ENCODE measurements around the gene GORASP1.

The GORASP1 gene

GRCh38 chr3:39141171-39141995 is 34.0 kb upstream of the GORASP1 start:
- no peak for DNase-seq (ENCODE audit: low spot score)

DNA sequence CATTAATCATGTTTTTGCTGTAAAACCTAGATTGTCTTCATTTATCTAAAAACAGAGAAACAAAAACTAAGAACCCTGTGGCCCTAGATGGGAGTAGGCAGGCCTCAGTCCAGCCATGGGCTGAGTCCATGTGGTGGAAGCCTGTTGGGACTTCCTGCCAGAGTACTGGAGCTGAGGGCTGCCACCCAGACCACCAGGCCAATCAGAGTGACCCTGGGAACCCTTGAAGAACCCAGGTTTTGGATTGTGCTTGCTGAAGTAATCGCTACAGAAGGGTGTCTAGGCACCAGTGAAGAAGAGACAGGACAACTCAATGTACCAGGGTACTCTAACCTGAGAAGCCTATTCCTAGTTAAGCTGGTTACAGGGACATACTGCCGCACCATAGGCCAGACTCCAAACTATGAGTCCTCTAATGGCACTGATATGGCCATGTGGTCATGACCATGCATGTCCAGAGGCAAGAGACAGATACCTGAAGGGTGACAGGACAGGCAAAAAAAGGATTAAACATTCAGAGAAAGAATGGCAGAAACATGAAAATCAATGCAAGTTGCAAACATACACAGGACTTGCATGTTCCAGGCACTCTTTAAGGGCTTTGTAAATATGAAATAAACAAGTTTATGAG is 33.0 kb upstream of the GORASP1 start:
- no peak for DNase-seq (ENCODE audit: low spot score)

GRCh38 chr3:39139442-39139841 is 32.0 kb upstream of the GORASP1 start:
- DNase-seq (ENCODE audit: low spot score) = no peak

DNA sequence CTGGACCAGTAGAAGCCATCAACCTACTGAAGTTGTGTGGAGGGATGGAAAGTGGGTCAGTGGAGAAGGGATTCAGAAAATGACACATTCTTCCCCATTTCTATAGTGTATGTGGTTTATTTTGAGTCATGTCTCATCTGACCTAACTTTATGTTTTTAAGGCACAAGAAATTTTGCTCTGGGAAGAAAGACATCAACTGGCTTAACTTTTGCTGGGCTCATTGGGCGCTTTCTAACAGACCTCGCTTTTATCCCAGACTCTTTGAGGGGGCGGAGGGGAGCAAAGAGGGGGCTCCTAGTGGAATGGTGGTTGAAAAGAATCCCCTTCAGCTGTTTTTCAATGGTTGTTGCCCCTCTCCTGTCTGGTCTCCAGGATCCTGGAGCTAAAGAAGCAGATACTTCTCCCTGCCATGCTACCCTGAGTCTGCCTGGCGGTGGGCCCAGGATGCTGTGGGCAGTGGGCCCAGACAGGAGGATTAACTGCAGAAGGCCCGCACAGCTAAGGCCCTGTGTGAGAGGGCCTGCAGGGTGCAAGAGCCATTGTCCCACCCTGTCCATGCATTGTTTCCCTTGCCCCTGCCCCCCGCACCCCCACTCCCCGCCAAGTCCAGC is 31.5 kb upstream of the GORASP1 start:
- DNase-seq (ENCODE audit: low spot score) = no peak

- DNase-seq (ENCODE audit: low spot score) = no peak
Measured at GRCh38 chr3:39137991-39138803, 30.8 kb upstream of the GORASP1 start.

DNA sequence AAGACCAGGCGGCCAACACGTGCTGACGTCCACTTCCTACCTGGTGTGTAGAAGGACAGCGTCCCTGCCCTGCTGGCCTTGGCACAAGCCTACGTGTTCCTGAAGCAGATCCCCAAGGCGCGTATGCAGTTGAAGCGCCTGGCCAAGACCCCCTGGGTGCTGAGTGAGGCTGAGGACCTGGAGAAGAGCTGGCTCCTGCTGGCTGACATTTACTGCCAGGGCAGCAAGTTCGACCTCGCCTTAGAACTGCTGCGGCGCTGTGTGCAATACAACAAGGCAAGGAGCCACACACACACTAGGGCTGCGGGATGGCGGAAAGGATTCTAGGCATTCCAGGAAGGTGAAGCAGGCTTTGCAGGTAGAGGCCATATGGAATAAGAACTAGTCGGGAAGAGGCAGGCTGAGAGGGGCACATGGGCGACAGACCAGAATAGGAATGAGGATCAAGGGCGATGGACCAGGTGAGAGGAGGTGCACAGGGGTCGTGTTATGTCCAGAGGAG is 30.1 kb upstream of the GORASP1 start:
- DNase-seq (ENCODE audit: low spot score) = no peak

- DNase-seq (ENCODE audit: low spot score) = no peak
Measured at GRCh38 chr3:39136533-39137434, 29.4 kb upstream of the GORASP1 start.

DNA sequence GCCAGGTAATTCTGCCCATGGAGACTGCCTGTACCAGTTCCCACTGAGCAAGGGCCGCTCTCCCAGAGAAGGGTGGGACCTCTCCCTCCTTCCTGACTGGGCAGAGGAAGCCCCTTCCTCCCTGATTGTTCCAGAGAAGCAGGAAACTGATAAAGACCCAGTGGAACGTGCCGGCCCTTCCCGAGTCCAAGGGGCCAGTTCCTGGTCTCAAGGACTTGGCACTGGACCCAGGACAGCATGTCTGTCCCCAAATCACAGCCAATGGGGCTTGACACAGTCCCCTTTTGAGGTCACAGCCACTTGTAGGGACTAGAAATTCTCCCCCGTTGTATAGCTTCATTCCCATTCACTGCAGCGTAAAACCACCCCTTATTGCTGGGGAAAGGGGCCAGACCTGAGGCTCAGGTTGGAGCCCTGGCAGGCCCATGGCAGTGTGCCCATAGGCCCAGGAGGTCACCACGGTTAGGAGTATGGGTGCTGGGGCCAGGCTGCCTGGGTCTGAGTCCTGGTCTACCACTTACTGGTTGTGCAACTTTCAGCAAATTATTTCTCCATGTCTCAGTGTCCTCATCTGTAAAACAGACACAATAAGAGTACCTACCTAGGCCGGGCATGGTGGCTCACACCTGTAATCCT is 27.9 kb upstream of the GORASP1 start:
- DNase-seq (ENCODE audit: low spot score) = no peak

DNA sequence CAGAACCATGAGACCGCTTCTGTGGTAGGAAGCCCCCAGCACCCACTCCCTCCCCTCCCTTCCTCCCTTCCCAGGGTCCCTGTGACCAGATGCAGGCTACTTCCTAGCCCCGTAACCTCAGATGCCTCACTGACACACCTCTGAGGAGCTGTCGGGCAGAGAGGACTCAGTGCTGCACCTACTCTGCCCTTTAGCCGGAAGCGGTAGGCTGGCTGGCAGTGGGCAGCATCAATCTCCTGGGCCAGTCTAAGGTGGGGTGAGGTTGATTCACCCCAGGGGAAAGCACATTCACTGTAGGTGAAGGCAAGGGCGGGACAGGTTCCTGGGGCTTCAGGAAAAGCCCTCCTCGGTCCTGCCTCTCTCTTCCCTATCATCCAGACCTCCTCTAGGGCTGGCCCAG is 26.9 kb upstream of the GORASP1 start:
- no peak for DNase-seq (ENCODE audit: low spot score)

- DNase-seq (ENCODE audit: low spot score) = no peak
Measured at GRCh38 chr3:39133822-39134221, 26.4 kb upstream of the GORASP1 start.

- DNase-seq (ENCODE audit: low spot score) = no peak
Measured at GRCh38 chr3:39133093-39133490, 25.7 kb upstream of the GORASP1 start.

- DNase-seq (ENCODE audit: low spot score) = no peak
Measured at GRCh38 chr3:39132096-39133092, 25.0 kb upstream of the GORASP1 start.

GRCh38 chr3:39130693-39131265 is 23.4 kb upstream of the GORASP1 start:
- DNase-seq (ENCODE audit: low spot score) = no peak

DNA sequence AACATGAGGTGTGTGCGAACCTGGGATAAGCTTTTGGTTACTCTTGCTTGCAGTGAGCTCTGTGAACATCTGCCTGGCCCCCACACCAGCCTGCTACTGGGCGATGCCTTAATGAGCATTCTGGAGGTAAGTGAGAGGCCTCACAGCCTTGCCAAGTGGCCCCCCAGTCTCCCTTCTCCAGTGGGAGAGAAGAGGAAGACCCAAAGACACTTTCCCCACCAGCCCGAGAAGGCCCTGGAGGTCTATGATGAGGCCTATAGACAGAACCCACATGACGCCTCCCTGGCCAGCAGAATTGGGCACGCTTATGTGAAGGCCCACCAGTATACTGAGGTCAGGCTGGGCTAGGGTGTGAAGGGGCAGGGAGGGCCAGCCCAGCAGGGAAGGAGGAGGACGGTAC is 22.6 kb upstream of the GORASP1 start:
- DNase-seq (ENCODE audit: low spot score) = no peak

- DNase-seq (ENCODE audit: low spot score) = no peak
Measured at GRCh38 chr3:39128951-39129350, 21.5 kb upstream of the GORASP1 start.

- DNase-seq (ENCODE audit: low spot score) = no peak
Measured at GRCh38 chr3:39127908-39128304, 20.5 kb upstream of the GORASP1 start.

- no peak for DNase-seq (ENCODE audit: low spot score)
Measured at GRCh38 chr3:39127269-39127907, 20.0 kb upstream of the GORASP1 start.

DNA sequence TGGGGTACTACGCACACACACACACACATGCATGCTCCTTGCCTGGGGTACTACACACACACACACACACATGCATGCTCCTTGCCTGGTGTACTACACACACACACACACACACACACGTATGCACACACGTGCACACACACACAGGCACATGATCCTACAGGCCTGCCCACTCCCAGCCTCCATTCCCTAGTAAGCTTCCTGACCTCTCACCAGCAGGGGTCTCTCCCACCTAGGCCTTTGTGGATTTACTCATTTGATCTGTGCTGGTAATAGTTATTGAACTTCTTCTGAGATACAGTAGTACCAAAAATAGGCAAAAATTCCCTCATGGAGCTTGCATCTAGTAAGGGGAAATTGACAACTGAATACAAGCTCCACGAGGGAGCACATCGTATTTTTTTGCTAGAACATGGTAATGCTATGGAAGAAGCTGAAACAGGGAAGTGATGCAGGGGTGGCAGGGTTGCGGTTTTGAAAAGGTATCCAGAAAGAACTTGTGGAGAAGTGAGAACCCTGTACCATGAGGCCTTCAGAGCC is 19.2 kb upstream of the GORASP1 start:
- no peak for DNase-seq (ENCODE audit: low spot score)

Measured in germinal center (tissue), 1 donor.